OCI-LY3 (cell line): Measurements from ENCODE around the gene ZNF598.

ENCODE experiments used
- CTCF ChIP-seq: fragments of 200-600, 300-600 bp; sonication (generic); IDR thresholded peaks from 2 replicates; pipeline ENCODE4 v1.5.1; 2014; ENCODE audit warnings: antibody characterized with exemption, low read length, low read depth
- EZH2phosphoT487 ChIP-seq: fragments of 200-600 bp; shearing (Covaris generic); IDR thresholded peaks from 2 replicates; pipeline ENCODE4 v1.6.1; 2018; ENCODE audit warnings: antibody characterized with exemption, mixed run types, low read depth

GRCh38 chr16:2001456-2002355 lies 7.9 kb downstream of the ZNF598 start:
- TF ChIP-seq CTCF (no peak), EZH2phosphoT487 (no peak)
